Ramos (cell line): ENCODE results near the gene ZNF419.
"Not testable (repeated sequence)": the region's sequence is repeated elsewhere in the genome, so short reads cannot be mapped to it uniquely, and the experiment has no call there.

Source experiments
- in situ Hi-C: fragments of 300-500 bp; cut with MboI; formaldehyde crosslinking; loops from one replicate; pipeline ENCODE4 v1.14.3; 2022; ENCODE audit warnings: low sequenced_read_pairs; ENCODE audit not compliant: unreplicated experiment

ZNF419 gene

GRCh38 chr19:57487477-57488298 is at the start of gene ZNF419:
TSS of gene ZNF419 (plus strand) at chr19:57487750. CDS start at chr19:57487951, 201 bp downstream.
- in situ Hi-C loops, result not testable (repeated sequence)

- in situ Hi-C loops, result no loop called here
These were observed 49.6 kb upstream of the ZNF419 start for GRCh38 chr19:57437931-57438330.

- in situ Hi-C loops, result no loop called here
These were observed 48.6 kb upstream of the ZNF419 start for GRCh38 chr19:57438925-57439324.

- in situ Hi-C loops, result no loop called here
These were observed 45.4 kb upstream of the ZNF419 start for GRCh38 chr19:57441979-57442752.

GRCh38 chr19:57443121-57443696 is 44.3 kb upstream of the ZNF419 start:
- in situ Hi-C loops, result no loop called here

GRCh38 chr19:57452307-57452706 is 35.2 kb upstream of the ZNF419 start:
- in situ Hi-C loops, result no loop called here

GRCh38 chr19:57465680-57466381 is 21.7 kb upstream of the ZNF419 start:
- in situ Hi-C loops, result no loop called here

GRCh38 chr19:57466489-57466888 is 21.1 kb upstream of the ZNF419 start:
- in situ Hi-C loops, result no loop called here

GRCh38 chr19:57473646-57474045 is 13.9 kb upstream of the ZNF419 start:
- in situ Hi-C loops, result no loop called here

DNA sequence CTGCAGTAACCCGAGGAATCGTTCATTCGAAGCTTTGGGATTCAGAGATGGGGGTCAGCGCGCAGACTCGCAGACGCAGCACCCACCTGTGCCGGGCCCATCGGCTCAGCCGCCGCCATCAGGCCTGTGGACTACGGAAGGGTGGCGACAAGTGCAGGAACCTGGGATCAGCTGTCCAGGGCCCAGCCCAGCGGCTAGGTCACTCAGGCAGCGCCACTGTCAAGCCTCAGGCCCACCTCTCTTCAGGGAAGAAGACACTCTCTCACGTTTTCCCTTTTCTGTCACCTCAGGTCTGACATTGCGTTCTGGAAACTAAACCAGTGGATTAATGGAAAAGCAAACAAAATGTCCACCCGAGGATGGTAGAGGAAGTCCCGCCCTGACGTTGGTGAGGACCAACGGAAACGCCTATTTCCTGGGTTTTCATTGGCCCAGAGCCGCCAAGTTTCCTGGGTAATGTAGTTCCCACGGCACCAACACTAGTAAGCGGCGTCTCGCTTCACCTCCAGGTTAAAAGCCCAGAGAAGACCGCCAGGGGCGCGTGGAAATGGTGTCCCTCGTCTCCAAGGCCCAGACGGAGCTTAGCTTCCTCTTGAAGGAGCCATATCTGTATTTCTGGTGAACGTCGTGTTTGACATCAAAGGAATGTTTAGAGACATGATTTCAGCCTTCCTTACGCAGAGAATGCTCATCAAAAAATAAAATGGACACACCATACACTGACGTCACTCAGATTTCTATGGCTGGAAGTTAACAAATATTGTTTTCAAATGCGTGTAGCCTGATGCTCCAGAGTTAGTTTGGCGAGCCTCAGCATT is 10.2 kb upstream of the ZNF419 start, which contains the start of gene ZNF772:
TSS of gene ZNF772 (minus strand) at position 376 of the 818 bp plus-strand sequence. CDS start at position 119, 257 bp downstream.
- in situ Hi-C loops, result no loop called here

- in situ Hi-C loops, result not testable (repeated sequence)
These were observed 722 bp downstream of the ZNF419 start for GRCh38 chr19:57488299-57488644.

DNA sequence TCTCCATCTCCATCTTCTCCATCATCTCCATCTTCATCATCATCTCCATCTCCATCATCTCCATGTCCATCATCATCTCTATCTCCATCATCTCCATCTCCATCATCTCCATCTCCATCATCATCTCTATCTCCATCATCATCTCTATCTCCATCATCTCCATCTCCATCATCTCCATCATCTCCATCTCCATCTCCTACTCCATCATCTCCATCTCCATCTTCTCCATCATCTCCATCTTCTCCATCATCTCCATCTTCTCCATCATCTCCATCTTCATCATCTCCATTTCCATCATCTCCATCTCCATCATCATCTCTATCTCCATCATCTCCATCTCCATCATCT is 11.8 kb downstream of the ZNF419 start:
- in situ Hi-C loops, result not testable (repeated sequence)

- in situ Hi-C loops, result not testable (repeated sequence)
These were observed 12.3 kb downstream of the ZNF419 start, which contains the start of gene ZNF773 for GRCh38 chr19:57499680-57500395. TSS of gene ZNF773 (plus strand) at chr19:57499938. CDS start at chr19:57500081, 143 bp downstream.

DNA sequence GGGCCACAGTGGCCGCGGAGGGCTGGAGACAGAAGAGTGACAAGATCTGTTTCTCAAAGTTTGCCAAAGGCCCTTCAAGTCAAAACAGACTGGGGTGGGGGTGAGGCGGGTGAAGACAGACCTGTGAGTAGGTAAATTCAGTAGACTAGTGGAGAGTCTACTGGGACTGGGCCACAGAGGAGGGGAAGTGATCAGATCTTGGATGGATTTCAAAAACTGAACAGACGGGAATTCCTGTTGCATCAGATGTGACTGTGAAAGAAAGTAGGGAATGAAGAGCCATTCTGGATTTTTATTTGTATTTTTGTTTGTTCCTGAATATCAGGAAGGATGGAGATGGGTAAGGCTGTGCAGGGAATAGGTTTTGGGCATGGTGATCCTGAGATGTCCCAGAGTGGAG is 12.8 kb downstream of the ZNF419 start:
- in situ Hi-C loops, result not testable (repeated sequence)

- in situ Hi-C loops, result no loop called here
These were observed 18.6 kb downstream of the ZNF419 start for GRCh38 chr19:57506163-57506562.

- in situ Hi-C loops, result no loop called here
These were observed 23.9 kb downstream of the ZNF419 start for GRCh38 chr19:57511484-57511883.

DNA sequence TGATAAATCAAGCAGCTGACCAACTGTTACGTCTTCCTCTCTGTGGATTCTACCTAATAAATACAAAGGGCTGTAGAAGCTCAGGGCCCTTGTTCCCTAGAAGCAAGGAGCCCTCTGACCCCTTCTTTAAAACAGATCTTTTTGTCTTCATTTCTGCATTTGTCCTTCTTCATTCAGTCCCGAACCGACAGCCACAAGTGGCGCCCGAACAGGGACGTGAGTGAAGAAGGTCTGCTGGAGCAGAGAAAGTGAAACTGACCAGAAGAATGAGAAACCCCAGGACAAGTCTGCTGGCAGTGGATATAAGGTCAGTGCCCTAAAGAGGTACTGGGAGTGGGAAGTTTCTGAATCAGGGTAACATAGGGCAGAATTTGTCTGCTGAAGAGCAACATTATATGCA is 25.3 kb downstream of the ZNF419 start:
- in situ Hi-C loops, result no loop called here

DNA sequence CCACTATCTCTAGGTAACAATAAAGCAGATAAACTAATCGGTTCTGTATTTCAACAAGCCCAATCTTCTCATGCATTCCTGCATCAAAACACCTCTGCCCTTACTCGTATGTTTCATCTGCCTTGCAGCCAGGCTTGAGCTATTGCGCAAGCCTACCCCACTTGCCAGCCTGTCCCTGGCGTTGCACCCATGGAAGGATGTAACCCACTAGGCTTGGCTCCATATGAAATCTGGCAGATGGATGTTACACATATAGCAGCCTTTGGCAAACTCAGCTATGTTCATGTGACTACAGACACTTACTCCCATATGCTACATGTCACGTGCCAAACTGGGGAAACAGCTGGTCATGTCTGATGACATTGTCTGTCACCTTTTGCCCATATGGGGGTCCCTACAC is 27.7 kb downstream of the ZNF419 start:
- in situ Hi-C loops, result no loop called here

DNA sequence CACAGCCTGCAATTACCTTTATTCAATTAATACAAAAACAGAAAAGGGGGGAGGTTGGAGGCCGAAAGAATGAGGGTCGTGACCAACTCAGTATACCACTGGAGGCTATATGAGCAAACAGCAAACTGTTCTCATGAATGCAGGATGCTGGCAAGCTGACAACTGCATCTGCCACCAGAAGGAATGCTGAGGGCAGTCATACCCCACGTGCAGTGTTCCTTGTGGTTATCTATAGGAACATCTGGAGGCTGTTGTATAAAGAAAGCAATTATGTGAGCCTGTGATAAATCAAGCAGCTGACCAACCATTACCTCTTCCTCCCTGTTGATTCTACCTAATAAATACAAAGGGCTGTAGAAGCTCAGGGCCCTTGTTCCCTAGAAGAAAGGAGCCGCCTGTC is 30.5 kb downstream of the ZNF419 start:
- in situ Hi-C loops, result not testable (repeated sequence)
